GM21529 (cell line): Measurements from ENCODE around the gene FGF11.

Experiments
- ATAC-seq: cut with Tn5 transposase; IDR thresholded peaks from one replicate; pipeline ENCODE4 v1.9.1; 2021; ENCODE audit not compliant: unreplicated experiment

Gene FGF11

DNA sequence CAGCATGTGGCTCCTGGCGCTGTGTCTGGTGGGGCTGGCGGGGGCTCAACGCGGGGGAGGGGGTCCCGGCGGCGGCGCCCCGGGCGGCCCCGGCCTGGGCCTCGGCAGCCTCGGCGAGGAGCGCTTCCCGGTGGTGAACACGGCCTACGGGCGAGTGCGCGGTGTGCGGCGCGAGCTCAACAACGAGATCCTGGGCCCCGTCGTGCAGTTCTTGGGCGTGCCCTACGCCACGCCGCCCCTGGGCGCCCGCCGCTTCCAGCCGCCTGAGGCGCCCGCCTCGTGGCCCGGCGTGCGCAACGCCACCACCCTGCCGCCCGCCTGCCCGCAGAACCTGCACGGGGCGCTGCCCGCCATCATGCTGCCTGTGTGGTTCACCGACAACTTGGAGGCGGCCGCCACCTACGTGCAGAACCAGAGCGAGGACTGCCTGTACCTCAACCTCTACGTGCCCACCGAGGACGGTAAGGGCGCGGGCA is 31.0 kb upstream of the FGF11 start:
- ATAC-seq = no peak

- no peak for ATAC-seq
Measured at GRCh38 chr17:7408863-7409262, 30.4 kb upstream of the FGF11 start.

GRCh38 chr17:7409716-7410115 is 29.6 kb upstream of the FGF11 start:
- ATAC-seq = no peak

DNA sequence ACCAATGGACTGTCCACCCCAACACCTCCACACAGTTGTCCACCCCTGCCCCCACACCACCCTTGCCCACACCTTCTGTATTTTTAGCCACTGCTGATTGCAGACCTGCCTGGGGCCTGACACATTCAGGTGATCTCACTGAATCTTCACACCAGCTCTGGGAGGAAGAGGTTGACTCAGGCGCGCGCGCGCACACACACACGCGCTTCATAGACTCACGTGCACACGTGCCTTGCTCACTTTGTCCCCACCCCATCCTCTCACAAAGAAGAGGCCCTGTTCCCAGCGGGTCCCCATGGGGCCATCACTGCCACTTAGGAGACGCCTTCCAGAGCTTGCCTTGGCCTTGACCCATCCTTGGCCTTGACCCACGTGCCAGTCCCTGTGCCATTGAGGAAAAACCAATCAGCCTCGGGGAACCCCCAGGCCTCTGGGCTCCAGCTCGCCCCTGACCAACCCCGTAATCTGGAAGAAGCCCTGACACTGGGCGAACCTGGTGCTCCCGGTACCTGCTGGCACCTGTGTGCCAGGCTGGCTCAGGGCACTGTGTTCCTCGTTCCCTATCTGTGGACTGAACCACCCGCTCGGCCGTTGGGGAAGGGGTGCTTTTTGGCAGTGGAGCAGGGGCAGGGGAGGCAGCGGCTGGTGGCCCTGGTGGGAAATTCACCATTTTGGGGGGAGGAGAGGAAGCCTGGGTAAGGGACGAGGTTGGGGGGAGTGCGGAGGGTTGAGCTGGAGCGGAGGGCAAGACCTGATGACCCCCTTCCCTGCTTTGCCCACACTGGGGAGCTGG is 28.5 kb upstream of the FGF11 start:
- no peak for ATAC-seq

DNA sequence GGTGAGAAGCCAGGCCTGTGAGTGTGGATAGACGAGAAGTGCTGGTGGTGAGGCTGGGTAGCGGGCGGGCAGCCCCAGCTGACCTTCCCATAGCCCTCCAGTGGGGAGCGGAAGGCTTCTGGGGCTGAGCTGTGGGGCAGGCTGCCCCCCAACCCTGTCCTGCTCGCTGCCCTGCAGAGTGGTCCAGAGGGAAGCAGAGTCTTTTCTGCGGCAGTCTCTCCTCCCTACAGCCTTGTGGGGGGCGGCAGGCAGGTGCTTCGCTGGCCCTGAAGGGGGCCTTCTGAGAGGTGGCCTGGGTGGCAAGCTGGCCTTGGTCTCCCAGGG is 27.9 kb upstream of the FGF11 start:
- no peak for ATAC-seq

GRCh38 chr17:7413346-7413985 is 25.8 kb upstream of the FGF11 start:
- ATAC-seq = no peak

GRCh38 chr17:7414837-7415236 is 24.5 kb upstream of the FGF11 start:
- no peak for ATAC-seq

- ATAC-seq = no peak
Measured at GRCh38 chr17:7415784-7416183, 23.5 kb upstream of the FGF11 start.

- ATAC-seq = no peak
Measured at GRCh38 chr17:7416323-7416722, 23.0 kb upstream of the FGF11 start.

GRCh38 chr17:7417056-7417655 is 22.2 kb upstream of the FGF11 start:
- no peak for ATAC-seq

DNA sequence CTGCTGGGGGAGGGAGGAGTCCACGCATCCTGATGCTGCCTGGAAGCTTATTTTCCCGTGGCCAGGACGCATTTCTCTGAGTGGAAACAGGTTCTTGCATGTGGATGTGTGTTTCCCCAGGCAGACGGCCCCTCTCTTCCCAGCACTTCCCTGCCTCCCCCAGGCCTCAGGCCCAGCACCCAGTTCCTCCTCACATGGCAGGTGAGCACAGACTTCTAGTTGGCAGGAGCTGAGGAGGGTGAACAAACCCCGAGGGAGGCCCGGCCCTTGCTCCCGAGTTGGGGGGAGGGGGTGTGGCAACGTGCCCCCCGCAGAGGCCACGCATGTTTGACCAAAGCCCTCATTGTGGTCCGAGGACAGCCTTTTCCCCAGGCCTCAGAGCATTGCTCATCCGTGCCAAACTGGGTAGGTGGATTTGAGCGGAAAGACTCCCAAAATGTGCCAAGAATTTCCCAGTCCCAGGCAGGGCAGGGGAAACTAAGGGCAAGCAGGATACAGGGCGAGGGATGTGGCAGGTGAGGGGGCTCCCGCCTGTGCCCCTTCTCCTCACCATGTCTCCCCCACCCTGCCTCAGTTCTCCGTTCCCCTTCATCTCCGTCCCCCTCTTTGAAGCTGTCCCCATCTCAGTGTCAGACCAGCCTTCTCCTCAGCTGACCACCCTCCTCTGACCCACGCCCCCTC is 20.7 kb upstream of the FGF11 start:
- no peak for ATAC-seq

- ATAC-seq = no peak
Measured at GRCh38 chr17:7419819-7420610, 19.3 kb upstream of the FGF11 start, which contains the start of gene SPEM1. TSS of gene SPEM1 (plus strand) at chr17:7420324. CDS start at chr17:7420385, 61 bp downstream.

DNA sequence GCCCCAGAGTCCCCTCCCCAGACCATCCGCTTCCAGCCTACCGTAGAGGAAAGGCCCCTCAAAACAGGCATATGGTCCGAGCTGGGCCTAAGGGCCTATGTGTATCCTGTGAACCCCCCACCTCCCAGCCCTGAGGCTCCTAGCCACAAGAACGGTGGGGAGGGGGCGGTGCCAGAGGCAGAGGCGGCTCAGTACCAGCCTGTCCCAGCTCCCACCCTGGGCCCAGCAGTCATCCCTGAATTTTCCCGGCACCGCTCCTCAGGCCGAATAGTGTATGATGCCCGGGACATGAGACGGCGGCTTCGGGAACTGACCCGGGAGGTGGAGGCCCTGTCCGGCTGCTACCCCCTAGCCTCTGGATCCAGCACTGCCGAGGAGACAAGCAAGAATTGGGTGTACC is 18.1 kb upstream of the FGF11 start:
- ATAC-seq = no peak

GRCh38 chr17:7423679-7424078 is 15.6 kb upstream of the FGF11 start:
- no peak for ATAC-seq

DNA sequence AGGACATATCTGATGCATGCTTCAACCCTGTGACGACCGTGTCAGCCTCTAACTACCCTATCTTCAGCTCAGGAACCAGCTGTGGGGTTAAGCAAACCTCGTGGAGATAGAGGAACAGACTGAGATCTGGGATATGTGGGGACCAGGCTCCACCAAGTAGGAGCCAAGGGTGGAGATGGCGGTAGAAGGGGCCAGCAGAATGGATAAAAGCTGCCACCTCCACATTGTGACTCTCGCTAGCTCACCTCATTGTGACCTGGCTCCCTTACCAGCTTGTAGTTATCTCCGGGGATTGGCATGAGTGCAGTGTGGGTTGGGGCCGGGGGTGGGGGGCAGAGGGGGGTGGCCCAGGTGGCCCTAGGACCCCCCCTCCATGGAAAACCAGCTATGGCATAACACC is 14.0 kb upstream of the FGF11 start, which contains the start of gene SPEM2:
Gene SPEM2, plus strand, starts transcription at position 301 of the 400 bp plus-strand sequence. Its CDS starts 73 bp downstream, at position 374.
- no peak for ATAC-seq

GRCh38 chr17:7425756-7426155 is 13.6 kb upstream of the FGF11 start:
- no peak for ATAC-seq

DNA sequence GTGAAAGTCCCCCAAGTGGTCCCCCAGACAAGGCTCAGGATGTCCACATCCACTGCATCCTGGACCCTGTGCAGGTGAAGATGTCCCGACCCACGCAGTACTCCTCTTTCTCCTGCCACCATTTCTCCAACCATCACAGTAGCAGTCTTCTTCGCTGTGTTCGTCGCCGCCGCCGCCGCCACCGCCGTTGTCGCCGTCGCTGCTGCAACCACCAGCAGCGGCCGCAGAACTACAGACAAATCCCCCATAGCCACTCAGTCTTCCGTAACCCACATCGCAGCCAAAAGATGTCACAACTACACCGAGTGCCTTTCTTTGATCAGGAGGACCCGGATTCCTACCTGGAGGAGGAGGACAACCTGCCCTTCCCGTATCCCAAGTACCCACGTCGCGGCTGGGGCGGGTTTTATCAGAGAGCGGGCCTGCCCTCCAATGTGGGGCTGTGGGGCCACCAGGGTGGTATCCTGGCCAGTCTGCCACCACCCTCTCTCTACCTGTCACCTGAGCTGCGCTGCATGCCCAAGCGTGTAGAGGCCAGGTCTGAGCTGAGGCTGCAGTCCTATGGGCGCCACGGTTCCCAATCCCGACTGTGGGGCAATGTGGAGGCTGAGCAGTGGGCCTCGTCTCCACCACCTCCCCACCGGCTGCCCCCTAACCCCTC is 13.0 kb upstream of the FGF11 start:
- ATAC-seq = no peak

DNA sequence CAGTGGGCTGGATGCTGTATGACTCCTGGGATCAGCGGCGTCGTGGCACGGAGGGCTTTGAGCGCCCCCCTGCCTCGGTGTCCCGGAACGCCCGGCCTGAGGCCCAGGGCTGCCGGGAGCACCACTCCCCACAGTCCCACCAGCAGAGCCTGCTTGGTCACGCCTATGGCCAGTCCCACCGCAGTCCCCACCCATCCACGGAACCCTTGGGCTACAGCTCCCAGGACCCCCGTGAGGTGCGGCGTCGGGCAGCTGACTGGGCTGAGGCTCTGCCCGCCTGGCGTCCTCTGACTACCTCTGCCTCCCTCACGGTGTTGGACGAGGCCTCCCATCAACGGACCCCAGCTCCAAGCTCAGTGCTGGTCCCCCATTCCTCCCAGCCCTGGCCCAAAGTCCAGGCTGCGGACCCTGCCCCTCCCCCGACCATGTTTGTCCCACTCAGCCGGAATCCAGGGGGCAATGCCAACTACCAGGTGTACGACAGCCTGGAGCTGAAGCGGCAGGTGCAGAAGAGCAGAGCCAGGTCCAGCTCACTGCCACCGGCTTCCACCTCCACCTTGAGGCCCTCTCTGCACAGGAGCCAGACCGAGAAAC is 12.3 kb upstream of the FGF11 start:
- ATAC-seq = no peak

DNA sequence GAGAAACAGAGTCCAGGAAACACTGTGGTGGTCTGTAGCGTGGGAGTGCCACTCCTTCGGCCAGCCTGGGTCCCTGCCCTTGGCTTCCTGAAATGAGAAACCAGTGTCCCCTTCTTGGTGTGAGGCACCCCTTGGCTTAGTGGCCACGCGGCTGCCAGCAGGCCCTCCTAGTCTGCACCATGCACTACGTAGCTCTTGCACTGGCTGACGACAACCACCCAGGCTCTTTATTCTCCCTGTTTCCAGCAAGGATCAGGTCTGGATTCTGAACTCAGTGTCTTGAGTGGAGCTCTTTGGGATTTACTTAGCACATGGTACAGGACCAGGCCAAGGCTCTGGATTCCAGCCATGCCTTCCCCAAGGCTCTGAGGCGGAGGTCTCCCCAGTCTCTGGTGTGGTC is 11.8 kb upstream of the FGF11 start:
- ATAC-seq = no peak

DNA sequence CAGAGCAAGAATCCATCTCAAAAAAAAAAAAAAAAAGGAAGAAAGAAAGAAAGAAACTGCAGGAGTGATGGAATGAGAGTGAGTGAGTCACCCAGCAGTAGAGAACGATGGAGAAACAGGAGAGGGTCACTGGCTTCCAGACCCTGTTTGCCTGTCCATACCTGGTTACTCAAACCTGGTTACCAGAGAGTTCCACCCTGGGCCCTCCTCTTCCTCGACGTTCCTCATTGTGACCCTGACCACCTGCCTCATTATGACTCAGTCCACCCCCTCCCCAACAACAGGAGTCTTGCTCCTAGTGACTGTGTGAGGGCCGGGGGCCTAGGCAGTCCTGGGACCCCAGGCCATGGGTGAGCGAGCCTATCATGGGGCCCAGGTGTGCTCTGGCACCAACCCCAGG is 10.8 kb upstream of the FGF11 start, which contains the start of gene SPEM3:
Gene SPEM3, plus strand, starts transcription at position 301 of the 400 bp plus-strand sequence. Its CDS starts 46 bp downstream, at position 347.
- ATAC-seq = no peak
